CD4-positive, alpha-beta T cell treated with Interferon gamma for 1 hour (primary cell): Measurements from ENCODE around the gene CASP3.
"Not testable (repeated sequence)": the region's sequence is repeated elsewhere in the genome, so short reads cannot be mapped to it uniquely, and the experiment has no call there.

Experiments
- DNase-seq: peaks from one replicate; pipeline ENCODE4 v3.0.0-alpha.2; 2020

Gene CASP3

GRCh38 chr4:184591747-184592270 lies 57.4 kb downstream of the CASP3 start:
- not testable (repeated sequence) for DNase-seq

- no peak for DNase-seq
Observed at GRCh38 chr4:184591070-184591677, 58.1 kb downstream of the CASP3 start.

- no peak for DNase-seq
Observed at GRCh38 chr4:184590196-184590595, 59.1 kb downstream of the CASP3 start.

- DNase-seq: no peak
Observed at GRCh38 chr4:184588893-184589292, 60.4 kb downstream of the CASP3 start.

GRCh38 chr4:184587701-184588100 lies 61.5 kb downstream of the CASP3 start:
- DNase-seq: no peak

- no peak for DNase-seq
Observed at GRCh38 chr4:184587221-184587620, 62.0 kb downstream of the CASP3 start.

GRCh38 chr4:184583738-184584502 lies 65.3 kb downstream of the CASP3 start:
- DNase-seq: no peak
